ENCODE measurements around the gene IDH3G. TPM values are rescaled to one million over a fixed set of nuclear protein-coding genes. Genes with fewer than 3 reads are reported as not detected.
A peak's percentile ranks its signal among the peaks of the same experiment; 100 is the strongest.

IDH3G gene
- total RNA-seq (10 to 100 TPM; 54.2 to 89.5 (median 62.7) TPM), polyA plus RNA-seq (10 to 100 TPM; 66.7 to 85.3 (median 76.5) TPM)

DNA sequence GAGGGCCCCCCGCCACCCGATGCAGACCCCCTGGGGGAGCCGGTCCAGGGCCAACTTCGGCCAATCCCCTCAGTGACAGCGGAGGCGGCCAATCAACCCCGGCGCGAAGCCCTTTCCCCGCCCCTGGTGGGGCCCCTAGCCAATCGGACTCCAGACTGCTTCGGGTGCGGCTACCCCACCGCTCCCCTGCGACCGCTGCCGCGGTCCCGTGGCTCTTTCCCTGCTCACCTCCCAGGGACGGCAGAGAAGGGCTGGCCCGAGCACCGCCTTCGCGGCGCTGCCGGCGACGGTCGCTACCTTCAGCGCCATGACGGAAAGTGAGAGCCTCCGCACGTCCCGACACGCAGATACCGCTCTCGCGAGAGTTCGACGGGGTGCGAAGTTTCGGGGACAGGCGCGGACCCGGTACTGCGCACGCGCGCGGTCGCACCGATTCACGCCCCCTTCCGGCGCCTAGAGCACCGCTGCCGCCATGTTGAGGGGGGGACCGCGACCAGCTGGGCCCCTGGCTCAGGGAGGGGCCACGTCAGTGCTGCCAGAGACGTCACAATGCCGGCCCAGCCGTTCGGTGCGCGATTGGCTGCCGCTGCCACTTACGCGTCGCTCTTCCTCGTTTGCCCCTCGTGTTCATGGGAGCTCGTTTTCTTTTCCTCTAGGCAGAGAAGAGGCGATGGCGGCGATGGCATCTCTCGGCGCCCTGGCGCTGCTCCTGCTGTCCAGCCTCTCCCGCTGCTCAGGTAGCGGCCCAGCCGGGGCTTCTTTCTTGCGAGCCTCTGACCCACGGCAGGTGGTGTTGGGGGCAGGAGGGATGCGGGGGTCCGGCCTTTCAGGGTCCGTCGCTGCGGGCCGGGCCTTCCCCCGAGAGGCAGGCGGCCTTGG is at the start of gene IDH3G, which contains the start of gene SSR4:
IDH3G (minus strand) TSS at position 358 of the 879 bp plus-strand sequence; CDS start at position 309, 49 bp downstream.
SSR4 (plus strand) TSS at position 651 of the 879 bp plus-strand sequence; CDS start at position 671, 20 bp downstream.
- H3K27ac ChIP-seq, result peak within 1 kb of the TSS; percentile 89 to 98 (median 94)
- intact Hi-C loops (cut with DNase I), result loop anchor here (5.0 kb wide), 1 partner anchor 133 kb away; the partner anchor contains the start of gene ARHGAP4
- H3K36me3 ChIP-seq, result peaks cover 0 to 32% (median 8%) of the 10 kb centered on the region in 4 donors
- 1% methylated on average over 92 of the region's 92 CpGs for WGBS, 2 donors
- H3K4me3 ChIP-seq, result peak within 1 kb of the TSS; percentile 59 to 71 (median 62)
- peak; percentile 97 for DNase-seq
- H3K9me3 ChIP-seq, result no peaks in the 10 kb centered on the region
- H3K4me1 ChIP-seq, result peaks cover 0 to 32% (median 29%) of the 10 kb centered on the region in 4 donors
- TF ChIP-seq, protein P1, sequence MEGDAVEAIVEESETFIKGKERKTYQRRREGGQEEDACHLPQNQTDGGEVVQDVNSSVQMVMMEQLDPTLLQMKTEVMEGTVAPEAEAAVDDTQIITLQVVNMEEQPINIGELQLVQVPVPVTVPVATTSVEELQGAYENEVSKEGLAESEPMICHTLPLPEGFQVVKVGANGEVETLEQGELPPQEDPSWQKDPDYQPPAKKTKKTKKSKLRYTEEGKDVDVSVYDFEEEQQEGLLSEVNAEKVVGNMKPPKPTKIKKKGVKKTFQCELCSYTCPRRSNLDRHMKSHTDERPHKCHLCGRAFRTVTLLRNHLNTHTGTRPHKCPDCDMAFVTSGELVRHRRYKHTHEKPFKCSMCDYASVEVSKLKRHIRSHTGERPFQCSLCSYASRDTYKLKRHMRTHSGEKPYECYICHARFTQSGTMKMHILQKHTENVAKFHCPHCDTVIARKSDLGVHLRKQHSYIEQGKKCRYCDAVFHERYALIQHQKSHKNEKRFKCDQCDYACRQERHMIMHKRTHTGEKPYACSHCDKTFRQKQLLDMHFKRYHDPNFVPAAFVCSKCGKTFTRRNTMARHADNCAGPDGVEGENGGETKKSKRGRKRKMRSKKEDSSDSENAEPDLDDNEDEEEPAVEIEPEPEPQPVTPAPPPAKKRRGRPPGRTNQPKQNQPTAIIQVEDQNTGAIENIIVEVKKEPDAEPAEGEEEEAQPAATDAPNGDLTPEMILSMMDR (IDR thresholded peaks at IDR 0.05), result no peak
- TF ChIP-seq POLR2A (IDR thresholded peaks at IDR 0.05) (peak; percentile 32 to 57), POLR2AphosphoS5 (IDR thresholded peaks at IDR 0.05) (peak; percentile 61 to 86 (median 82)), EP300 (IDR thresholded peaks at IDR 0.05) (no peak)
- H3K27me3 ChIP-seq, result no peaks in the 10 kb centered on the region

- no peak for DNase-seq
- TF ChIP-seq, protein P1 (IDR thresholded peaks at IDR 0.05), result no peak
- no peak for TF ChIP-seq POLR2A (IDR thresholded peaks at IDR 0.05)
- intact Hi-C loops (cut with DNase I), result no loop called here
- no peak overlapping the region for H3K27ac ChIP-seq
- no peaks in the 10 kb centered on the region for H3K4me1 ChIP-seq
- H3K36me3 ChIP-seq, result no peaks in the 10 kb centered on the region
- 83 to 88% methylated on average over 6 of the region's 6 CpGs for WGBS, 2 donors
- peaks cover 0 to 7% (median 0%) of the 10 kb centered on the region in 3 donors for H3K27me3 ChIP-seq
- no peaks in the 10 kb centered on the region for H3K9me3 ChIP-seq
- no peak overlapping the region for H3K4me3 ChIP-seq
Measured at GRCh38 chrX:153836921-153837320, 42.7 kb upstream of the IDH3G start.

DNA sequence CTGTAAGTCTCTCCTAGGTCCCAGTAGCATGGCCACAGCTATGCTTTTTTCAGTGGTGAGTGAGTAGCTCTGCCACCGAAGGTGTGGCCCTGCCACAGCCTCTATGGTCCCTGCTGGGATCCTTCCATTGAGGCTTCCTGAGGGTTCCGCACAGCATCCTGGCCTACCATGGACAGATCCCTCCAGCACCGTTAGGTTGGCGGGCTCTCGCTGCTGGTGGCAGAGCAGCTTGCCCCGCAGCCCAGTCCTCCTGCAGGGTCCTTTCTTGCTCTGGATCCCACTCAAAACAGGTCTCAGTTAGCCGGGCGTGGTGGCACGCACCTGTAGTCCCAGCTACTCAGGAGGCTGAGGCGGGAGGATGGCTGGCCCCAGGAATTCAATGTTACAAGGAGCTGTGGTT is 38.6 kb upstream of the IDH3G start:
- no peaks in the 10 kb centered on the region for H3K9me3 ChIP-seq
- 86 to 91% methylated on average over 10 of the region's 10 CpGs for WGBS, 2 donors
- TF ChIP-seq, protein P1 (IDR thresholded peaks at IDR 0.05), result no peak
- no peak for TF ChIP-seq POLR2A (IDR thresholded peaks at IDR 0.05)
- TF ChIP-seq POLR2AphosphoS5 (IDR thresholded peaks at IDR 0.05), result no peak
- TF ChIP-seq EP300 (IDR thresholded peaks at IDR 0.05), result no peak
- no peaks in the 10 kb centered on the region for H3K36me3 ChIP-seq
- H3K4me1 ChIP-seq, result peaks cover 0 to 21% (median 4%) of the 10 kb centered on the region in 4 donors
- intact Hi-C loops (cut with DNase I), result no loop called here
- H3K4me3 ChIP-seq, result no peak overlapping the region
- no peak for DNase-seq
- peaks cover 0 to 7% (median 0%) of the 10 kb centered on the region in 3 donors for H3K27me3 ChIP-seq
- no peak overlapping the region for H3K27ac ChIP-seq

GRCh38 chrX:153831429-153832150 is 37.4 kb upstream of the IDH3G start:
- H3K9me3 ChIP-seq, result no peaks in the 10 kb centered on the region
- 58 to 60% methylated on average over 23 of the region's 23 CpGs for WGBS, 2 donors
- H3K27me3 ChIP-seq, result peaks cover 0 to 7% (median 0%) of the 10 kb centered on the region in 3 donors
- H3K27ac ChIP-seq, result no peak overlapping the region
- peak; percentile 50 for DNase-seq
- TF ChIP-seq EP300 (IDR thresholded peaks at IDR 0.05) (no peak), POLR2A (IDR thresholded peaks at IDR 0.05) (no peak), POLR2AphosphoS5 (IDR thresholded peaks at IDR 0.05) (no peak)
- TF ChIP-seq, protein P1 (IDR thresholded peaks at IDR 0.05), result no peak
- no peaks in the 10 kb centered on the region for H3K36me3 ChIP-seq
- intact Hi-C loops (cut with DNase I), result no loop called here
- no peak overlapping the region for H3K4me3 ChIP-seq
- peaks cover 0 to 22% (median 4%) of the 10 kb centered on the region in 4 donors for H3K4me1 ChIP-seq
